Stimulated activated CD4-positive, alpha-beta T cell treated with anti-CD3 and anti-CD28 coated beads, Interleukin-15, amount 100 ng/mL, for 1 hour (primary cell): ENCODE measurements around the gene HSPA12B.

Experiments used
- DNase-seq, 2 donors: peaks; one replicate each; pipeline ENCODE4 v3.0.0-alpha.2; 2020; ENCODE audit warnings: low read depth in 1 of 2, low spot score in 1 of 2

HSPA12B gene

DNA sequence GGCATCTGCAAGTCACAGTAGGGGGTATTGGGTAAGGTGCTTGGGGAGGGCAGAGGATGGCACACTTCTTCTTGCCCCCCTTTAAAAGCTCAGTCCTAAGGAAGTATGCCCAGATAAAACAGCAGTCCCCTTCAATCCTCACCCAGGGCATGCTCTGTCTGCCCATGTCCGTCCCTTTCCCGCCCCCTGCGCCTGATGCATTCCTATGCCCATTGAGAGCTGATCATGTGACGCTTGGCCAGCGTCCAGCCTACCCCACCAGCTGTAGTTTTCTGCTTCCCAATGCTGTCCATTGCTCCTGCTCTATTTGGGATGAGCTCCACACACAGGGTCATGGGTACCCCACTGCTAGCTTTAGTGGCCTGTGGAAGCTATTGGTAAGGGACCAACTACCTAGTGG, 28.4 kb upstream of the HSPA12B start:
- no peak for DNase-seq

DNA sequence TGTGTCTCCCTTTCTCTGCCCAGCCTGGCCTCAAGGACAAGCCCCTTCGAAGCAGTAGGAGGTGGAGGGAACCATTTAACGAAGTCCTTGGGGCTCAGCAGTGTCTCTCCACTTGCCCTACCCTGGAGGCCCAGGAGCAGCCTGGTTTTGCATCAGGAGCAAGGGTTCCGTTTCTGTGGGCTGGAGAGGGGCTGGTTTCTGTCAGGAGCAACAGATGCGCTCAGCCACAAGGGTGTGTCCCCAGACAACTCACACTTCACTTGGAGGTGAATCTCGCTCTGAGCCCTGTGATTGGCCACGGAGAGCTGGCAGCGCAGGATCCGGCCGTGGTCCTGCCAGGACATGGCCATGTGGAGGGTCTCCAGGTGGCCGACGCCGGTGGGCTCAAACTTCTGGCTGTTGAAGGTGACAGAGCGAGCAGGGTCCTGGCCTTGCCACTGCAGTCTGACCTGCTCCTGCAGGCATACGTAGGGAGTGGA, 27.0 kb upstream of the HSPA12B start:
- no peak for DNase-seq

DNA sequence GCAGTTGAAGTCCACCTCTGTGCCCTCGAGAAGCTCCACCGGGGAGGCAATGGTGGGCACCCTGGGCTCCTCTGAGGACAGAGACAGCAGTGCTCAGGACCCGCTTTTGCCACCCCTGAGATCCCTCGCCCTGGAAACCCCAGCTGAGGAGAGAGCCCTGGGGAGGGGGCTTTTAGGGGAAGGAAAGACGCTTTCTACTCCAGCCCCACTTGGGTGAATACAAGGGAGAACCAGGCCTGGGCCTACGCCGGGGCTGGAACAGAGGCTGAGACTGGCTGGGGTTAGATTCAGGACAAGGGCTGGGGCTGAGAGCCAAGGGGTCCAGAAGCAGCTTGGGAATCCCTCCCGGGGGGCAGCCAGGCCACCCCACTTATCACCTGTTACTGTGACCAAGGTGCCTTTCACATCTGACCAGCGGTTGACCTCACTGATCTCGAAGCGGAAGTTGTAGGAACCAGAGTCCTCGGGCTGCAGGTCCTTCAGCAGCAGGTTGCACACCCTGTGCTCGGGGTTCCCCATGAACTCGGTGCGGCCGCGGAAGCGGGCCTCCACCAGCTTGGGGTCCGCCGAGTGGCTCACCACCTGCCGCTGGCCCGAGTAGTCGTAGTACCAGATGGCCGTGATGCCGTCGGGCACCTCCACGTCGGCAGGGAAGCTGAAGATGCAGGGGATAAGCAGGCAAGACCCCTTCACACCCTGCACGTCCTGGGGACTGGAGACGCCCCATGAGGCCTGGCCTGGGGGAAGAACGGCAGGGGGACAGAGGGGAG, 26.3 kb upstream of the HSPA12B start:
- no peak for DNase-seq

DNA sequence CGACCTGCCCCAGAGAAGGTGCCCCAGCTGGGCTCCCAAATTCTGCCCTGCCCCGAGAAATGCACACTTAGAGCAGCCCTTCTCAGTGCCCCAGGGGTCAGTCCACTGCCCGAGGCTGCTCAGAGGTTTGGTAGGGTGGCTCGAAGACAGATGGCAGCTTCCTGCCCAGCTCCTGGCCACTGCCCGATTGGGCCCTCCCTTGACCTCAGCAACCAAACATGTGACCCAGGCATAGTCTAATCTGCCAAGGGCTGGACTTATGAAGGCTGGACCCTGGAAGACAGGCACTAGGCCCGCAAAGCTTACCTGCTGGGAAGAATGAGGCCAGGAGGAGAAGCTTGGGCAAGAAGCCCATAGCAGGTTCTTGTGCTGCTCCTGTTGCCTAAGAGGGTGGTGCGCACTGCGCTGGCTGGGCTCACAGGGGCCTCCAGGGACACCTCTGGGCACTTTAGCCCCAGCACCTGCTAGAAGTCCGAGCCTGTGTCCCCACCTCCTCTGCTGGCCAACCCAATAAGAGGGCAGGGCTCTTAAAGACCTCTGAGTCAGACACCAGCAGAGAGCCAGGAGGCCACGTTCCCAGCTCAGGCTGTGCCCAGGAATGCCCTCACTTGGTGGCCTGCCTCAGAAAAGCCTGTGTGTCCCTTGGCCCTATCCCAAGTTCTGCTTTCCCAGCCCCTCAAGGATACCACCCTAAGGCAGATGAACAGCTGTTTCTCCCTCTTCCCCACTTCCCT, 25.5 kb upstream of the HSPA12B start:
- DNase-seq: no peak

DNA sequence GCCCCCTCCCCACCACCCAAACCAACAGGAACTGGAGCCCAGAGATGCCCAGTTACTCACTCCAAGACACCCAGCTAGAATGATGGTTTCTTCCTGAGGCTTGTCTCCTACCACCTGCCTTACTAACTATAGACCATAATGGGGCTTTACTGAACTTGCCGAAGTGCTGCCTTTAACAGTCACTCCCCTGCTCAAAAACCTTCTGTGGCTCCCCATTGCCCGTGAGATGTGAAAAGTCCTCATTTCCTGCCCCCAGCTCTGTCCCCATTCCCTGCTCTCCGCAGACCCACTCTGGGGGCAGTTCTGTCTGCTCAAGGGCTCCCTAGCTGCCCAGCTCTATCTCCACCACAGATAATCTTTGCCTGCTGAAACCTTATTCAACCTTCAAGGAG, 25.0 kb upstream of the HSPA12B start:
- no peak for DNase-seq

DNA sequence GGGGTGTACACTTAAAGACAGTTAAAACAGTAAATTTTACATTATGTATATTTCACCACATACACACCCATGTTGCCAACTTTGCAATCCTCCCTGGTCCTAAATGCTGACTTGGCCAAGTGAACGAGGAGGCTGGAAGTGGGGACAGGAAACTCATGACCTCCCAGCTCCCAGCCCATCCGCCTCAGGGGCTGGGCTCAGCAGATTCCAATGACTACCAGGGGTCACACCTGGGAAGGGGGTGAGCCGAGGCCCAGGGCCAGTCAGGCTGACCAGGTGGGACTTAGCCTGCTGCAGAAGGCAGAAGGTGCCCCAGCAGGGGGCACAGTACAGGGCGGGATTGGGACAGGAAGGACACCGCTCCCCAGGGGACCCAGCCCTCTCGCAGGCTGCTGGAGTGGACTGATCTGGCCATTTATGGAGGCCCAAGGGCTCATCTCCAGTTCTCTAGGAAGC, 22.4 kb upstream of the HSPA12B start:
- no peak for DNase-seq

DNA sequence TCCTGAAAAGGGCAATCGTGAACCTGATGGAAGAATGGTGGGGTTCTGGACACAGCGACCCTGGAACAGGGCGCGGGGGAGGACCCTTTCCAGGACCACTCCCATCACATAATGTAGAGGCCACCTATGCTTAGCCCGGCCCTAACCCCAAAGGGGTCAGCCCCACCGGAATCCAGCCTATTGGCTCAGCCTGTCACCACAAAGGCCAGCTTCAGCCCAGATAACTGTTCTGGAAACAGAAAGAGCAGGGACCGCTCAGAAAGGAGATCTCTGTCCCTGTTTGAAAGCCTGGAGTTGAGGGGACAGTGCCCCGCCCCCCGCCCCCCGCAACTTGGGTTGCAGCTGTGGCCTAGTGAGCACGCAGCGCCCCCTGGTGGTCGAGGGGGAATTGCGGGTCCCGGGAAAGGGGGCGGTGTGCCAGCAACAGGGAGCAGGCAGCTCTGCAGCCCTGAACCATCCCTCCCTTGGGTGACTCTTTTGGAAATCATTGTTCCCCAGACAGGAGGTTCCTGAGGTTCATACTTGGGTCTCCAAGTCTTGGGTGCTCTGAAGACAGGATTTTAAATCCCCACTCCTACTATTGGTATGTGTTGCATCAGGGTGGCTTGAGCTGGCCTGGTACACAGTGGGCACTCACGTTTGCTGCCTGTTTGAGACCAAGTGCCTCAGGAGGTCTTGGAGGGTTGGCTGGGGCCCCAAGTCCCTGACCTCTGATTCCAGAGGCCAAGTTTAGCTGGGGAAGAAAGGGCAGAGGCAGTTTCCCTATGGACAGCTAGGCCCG, 21.6 kb upstream of the HSPA12B start:
- peak; percentile 56 to 70 for DNase-seq

DNA sequence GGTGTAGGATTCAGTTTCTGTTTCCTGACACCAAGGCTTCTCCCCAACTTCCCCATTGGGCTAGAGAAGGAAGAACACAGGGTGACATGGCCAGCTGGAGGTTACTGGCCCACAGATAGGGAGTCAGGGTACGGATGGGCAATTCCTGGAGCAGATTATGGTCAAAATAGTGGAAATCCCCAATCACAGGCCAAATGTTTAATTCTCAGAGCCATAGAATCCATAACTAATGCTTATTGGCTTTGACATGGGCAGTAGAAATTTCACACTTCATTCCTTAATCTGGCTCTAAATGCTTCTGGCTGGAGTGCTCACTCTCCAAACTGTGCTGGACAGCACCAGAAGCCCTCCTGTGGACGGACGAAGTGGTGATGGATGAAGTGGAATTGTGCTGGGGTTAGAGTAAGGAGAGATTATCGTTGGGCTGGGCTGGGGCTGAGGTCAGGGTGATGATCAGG, 21.0 kb upstream of the HSPA12B start:
- DNase-seq: no peak

DNA sequence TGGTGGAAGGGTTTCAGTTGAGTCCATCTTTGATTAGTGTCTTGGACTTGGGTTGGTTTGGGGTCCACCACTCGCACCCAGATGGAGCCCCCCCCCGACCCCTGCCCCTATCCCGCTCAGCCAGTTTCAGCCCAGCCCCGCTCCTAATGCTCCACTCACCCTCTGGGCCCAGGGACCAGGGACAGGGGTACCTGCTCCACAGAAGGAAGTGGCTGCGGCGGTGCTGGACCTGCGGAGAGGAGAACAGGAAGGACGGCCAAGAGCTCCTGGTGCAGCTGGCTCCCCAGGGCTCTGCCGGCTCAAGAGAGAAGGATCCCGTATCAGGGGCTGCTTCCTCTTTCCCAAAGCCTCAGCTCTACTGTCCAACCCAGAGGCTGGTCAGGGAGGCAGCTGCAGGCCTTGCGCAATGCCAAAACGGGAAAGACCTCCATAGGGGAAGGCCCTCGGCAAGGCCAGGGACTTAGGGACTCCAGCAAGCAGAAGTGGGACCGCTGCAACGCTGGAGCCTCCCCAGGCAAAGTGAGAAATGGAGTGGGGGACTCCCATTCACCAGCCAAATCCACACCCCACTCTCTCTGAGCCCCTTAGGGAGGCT, 20.1 kb upstream of the HSPA12B start, which contains the start of gene SIGLEC1:
TSS of gene SIGLEC1 (minus strand) at position 322 of the 595 bp plus-strand sequence. CDS start 5,472 bp downstream, outside the sequence.
- no peak for DNase-seq

DNA sequence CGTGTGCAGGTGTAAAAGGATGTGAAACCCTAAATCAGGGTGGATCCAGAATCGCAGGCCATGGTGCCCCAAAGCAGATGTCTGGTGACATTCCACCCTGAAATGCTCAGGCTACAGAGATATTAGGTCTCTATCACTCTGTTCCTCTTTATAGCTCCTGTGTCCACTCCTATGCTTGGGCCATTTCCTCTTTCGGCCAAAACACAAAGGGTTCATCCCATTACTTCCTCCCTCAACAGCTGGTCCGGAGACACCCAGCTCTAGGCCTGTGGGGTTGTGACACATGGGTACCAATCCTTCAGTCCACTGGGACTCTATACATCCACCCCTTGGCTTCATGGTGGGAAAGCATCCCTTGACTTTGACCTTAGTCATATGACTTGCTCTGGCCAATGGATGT, 18.4 kb upstream of the HSPA12B start:
- DNase-seq: no peak

DNA sequence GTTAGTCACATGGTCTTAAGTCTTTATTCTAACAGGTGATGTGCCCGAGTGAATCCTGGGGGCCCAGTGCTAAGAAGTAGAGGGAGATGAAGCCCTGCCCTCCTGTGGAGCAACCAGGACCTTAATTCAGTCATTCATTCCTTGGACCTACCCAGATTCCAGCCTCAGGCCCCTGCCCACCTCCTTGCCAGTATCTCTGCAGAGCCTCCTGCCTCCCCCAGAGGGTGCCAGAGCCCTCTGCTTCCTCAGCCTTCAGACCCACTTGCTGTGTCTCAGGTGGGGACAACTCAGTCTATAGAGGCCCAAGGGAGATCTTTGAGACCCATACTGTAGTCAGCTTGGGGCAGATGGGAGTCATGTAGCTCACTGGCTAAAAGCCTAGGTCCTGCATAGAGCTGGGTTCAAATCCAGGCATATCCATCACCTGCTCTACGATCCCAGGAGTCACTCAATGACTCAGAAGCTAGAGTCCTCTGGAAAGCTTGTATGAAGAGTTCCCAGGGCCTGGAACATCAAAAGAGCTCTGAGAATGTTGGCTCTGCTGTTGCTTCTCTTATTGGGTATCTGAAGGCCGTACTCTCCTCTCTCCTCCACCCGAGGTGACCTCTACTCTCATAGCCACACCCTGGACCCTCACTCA, 16.2 kb upstream of the HSPA12B start:
- no peak for DNase-seq

DNA sequence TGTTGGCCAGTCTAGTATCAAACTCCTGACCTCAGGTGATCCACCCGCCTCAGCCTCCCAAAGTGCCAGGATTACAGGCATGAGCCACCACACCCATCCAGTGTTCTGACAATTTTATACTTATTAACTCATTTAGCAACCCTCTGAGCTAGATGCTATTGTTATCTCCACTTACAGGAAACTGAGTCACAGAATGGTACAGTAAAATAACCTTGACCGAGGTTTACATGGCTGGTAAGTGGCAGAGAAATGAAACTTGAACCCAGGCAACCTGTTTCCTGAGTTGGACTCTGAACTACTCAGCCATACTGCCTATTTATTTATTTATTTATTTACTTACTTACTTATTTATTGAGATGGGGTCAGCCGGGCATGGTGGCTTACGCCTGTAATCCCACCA, 13.4 kb upstream of the HSPA12B start:
- DNase-seq: no peak

DNA sequence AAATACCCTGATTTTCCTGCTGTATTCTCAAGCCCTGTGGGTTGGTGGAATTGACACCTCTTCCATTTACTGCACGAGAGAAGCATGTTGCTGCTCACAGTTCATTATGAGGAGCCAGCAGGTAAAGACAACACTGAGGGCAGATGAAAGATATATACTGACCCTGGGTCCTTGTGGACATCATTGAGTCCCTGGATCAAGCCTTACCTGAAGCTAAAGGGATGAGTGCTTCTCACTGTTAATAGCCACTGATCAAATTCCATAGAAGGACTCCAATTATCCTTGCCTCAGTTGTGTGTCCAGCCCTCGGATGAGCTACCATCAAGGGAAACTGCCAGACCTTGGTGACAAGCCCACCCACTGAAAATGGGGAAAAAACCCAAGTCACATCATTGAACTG, 12.4 kb upstream of the HSPA12B start:
- no peak for DNase-seq

DNA sequence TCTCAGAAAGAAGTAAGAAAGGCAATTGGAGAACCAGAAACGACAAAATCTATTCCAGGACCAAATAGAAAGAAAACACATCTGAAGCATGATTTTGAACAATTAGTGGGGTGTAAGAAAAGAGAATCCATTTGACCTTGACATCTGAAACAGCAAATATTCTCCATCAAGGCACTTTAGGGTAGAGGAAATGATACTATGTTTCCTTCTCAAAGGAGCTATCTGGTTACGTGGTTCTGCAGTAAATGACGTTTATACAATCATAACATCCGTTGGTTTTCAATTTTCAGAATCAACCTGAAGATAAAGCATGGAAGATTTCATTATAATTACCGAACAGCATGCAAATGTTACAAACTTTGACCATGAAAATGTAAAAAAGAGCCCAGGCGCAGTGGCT, 11.9 kb upstream of the HSPA12B start:
- DNase-seq: no peak

DNA sequence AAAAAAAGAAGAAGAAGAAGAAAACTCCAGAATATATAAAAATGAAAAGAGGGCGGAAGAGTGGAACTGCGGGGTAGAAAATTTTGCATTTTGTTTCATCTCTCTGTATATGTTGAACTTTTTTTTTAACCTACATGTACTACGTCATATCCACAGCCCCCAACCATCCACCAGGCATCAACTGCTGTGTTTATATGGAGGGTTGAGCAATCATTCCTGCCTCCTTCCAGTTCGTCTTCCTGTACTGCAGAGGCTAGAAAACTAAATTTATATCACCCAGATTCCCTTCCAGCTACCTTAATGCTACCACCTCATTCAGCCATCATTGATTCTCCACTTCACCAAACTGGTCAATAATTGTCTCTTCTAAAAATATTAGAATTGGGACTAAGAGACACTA, 10.6 kb upstream of the HSPA12B start:
- no peak for DNase-seq

DNA sequence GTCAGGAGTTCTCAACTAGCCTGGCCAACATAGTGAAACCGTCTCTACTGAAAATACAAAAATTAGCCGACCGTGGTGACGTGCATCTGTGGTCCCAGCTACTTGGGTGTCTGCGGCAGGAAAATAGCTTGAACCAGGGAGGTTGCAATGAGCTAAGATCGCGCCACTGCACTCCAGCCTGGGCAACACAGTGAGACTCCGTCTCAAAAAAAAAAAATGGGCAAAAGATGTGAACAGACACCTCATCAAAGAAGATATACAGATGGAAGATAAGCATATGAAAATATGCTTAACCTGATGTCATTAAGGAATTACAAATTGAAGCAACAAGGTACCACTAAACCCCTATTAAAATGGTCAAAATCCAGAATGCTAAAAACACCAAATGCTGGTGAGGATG, 9.2 kb upstream of the HSPA12B start:
- no peak for DNase-seq

DNA sequence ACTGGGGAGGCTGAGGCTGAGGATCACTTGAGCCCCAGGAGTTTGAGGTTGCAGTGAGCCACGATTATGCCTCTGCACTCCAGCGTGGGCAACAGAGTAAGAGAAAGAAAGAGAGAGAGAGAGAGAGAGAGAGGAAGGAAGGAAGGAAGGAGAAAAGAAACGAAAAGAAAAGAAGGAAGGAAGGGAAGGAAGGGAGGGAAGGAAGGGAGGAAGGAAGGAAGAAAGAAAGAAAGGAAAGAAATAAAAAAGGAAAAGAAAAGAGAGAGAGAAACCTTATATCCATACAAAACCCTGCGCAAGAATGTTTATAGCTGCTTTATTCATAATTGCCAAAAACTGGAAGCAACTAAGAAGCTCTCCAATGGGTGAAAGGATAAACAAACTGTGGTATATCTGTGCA, 8.1 kb upstream of the HSPA12B start:
- no peak for DNase-seq

DNA sequence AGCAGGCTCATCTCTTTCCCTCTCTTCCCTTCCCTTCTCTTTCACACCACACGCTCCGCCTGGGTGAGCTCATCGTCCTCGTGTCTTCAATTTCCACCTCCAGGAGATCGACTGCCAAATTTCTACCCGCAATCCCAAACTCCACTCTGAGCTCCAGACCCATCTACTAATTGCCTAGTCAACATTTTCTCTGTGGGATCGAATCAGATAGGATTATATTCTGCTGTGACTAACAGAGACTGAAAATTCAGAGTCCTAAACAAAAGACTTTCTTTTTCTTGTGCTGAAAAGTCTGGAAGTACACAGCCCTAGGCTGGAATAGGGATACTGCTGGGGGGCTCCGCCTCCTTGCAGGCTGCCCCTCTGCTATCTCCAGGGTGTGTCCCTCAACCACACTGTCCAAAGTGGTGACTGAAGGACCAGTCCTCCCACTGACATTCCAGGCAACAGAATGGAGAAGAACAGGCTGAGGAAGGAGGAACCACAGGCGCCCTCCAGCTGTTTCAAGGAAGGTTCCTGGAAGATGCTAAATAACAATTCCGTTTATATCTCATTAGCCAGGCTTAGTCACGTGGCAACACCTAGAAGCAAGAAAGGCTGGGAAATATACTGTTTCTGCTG, 5.0 kb upstream of the HSPA12B start:
- DNase-seq: no peak

DNA sequence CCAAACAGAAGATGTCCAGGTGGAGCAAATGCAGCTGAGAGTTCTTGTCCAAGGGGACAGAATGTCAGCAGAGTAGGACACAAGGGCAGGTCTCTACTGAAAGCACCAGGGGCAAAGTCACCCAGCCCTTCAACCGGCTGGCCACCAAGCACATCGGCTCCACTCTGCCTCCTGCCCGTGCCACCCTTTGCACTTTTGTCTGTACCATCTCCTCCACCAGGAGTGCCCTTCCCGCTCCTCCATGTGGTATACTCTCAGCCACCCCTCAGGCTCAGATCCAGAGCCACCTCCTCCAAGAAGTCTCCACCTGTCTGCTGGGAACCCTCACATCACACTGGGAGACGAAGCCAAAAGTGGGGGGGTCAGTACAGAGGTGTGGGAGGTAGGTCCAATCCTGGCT, 4.1 kb upstream of the HSPA12B start:
- DNase-seq: no peak

DNA sequence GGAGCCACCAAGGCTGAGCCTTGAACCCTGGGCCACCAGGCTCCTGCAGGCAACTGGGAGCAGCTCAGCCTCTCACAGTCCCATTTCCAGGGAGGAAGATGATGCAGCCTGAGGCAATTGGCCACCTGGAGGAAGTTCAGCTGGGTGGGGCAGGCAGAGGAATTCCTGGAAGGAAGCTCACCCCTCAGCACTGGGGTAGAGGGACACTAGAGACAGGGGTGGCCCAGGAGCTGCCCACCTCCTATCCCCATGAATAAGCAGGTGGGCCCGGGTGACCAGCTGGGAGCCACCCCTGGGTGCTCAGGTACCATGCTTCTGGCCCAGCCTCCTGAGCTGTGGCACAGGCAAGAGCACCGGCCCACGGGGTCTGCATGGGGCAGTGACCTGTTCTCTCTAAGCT, 3.6 kb upstream of the HSPA12B start:
- DNase-seq: no peak
